22Rv1 (cell line): ENCODE measurements around the gene LPA.
"Not testable (repeated sequence)": the region's sequence is repeated elsewhere in the genome, so short reads cannot be mapped to it uniquely, and the experiment has no call there.

Source experiments
- ZFX ChIP-seq: fragments of 450-650 bp; IDR thresholded peaks from 2 replicates; pipeline ENCODE4 v1.6.1; 2017; ENCODE audit warnings: antibody characterized with exemption, borderline replicate concordance
- TF ChIP-seq, protein P1 (sequence below): fragments of 450-650 bp; IDR thresholded peaks from 2 replicates; pipeline ENCODE4 v1.5.1; 2017; ENCODE audit warnings: mild to moderate bottlenecking

GRCh38 chr6:160529524-160529923 lies 134.6 kb downstream of the LPA start:
- TF ChIP-seq, protein P1, sequence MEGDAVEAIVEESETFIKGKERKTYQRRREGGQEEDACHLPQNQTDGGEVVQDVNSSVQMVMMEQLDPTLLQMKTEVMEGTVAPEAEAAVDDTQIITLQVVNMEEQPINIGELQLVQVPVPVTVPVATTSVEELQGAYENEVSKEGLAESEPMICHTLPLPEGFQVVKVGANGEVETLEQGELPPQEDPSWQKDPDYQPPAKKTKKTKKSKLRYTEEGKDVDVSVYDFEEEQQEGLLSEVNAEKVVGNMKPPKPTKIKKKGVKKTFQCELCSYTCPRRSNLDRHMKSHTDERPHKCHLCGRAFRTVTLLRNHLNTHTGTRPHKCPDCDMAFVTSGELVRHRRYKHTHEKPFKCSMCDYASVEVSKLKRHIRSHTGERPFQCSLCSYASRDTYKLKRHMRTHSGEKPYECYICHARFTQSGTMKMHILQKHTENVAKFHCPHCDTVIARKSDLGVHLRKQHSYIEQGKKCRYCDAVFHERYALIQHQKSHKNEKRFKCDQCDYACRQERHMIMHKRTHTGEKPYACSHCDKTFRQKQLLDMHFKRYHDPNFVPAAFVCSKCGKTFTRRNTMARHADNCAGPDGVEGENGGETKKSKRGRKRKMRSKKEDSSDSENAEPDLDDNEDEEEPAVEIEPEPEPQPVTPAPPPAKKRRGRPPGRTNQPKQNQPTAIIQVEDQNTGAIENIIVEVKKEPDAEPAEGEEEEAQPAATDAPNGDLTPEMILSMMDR = not testable (repeated sequence)
- TF ChIP-seq ZFX = not testable (repeated sequence)
